HG03558 (cell line): ENCODE data around the gene PKLR.
"Not testable (repeated sequence)": the region's sequence is repeated elsewhere in the genome, so short reads cannot be mapped to it uniquely, and the experiment has no call there.

Source experiments
- ATAC-seq: cut with Tn5 transposase; IDR thresholded peaks from one replicate; pipeline ENCODE4 v1.9.1; 2021; ENCODE audit warnings: moderate number of reproducible peaks; ENCODE audit not compliant: unreplicated experiment; ENCODE audit errors: extremely low read depth

PKLR gene

DNA sequence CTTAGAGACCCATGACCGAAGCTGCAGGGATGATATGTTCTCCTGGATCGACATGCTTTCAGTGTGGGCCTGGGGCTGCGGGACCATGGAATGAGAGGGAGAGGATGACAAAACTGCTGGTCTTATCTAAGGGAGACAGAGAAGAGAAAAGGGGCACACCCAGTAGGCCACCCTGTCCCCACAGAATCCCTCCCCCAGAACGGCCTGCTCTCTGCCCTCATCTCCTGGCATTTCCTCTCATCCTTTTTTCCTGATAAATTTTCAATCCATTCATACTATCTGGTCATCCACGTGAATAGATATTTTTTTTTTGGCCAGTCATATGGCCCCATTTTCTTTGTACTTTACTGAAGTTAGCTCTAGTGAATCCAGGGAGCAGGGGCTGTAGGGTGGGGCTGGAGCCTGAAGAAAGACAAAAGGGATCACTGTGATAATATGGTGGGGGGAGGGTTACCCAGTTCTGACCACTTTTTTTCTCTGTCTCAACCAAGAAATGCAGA, at the start of gene PKLR:
Gene PKLR, minus strand, starts transcription at position 97 of the 500 bp plus-strand sequence. Its CDS starts 43 bp downstream, at position 54.
- no peak for ATAC-seq

DNA sequence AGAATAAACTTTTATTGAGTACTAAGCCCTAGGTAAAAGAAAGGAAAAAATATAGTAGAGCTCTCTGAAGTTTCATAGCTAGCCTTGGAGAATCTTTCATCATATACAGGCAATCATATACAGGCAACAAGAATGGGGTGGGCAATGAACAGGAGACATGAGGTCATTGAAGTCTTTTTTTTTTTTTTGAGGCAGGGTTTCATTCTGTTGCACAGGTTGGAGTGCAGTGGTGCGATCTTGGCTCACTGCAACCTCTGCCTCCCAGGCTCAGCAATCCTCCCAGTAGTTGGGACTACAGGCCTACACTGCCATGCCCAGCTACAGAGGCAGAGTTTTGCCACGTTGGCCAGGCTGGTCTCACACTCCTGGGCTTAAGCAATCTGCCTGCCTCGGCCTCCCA, 41.6 kb upstream of the PKLR start:
- no peak for ATAC-seq

DNA sequence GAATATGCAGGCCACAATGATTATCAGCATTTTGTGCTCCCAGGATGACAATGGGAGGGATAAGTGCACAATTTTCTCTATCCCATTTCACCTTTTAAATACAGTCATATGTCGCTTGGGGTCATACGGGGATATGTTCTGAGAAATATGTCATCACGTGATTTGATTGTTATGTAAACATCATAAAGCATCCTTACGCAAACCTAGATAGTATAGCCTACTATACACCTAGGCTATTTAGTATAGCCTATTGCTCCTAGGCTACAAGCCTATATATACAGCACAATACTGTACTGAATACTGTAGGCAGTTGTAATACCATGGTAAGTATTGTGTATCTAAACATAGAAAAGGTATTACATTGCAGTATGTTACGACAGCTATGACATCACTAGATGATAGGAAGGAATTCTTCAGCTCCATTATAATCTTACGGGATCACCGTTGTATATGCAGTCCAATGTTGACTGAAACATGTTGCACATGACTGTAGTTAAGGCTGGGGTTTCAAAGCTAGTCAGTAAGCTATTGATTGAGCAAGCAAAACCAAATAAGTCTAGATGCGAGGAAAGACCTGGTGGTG, 38.4 kb upstream of the PKLR start:
- ATAC-seq, result no peak

DNA sequence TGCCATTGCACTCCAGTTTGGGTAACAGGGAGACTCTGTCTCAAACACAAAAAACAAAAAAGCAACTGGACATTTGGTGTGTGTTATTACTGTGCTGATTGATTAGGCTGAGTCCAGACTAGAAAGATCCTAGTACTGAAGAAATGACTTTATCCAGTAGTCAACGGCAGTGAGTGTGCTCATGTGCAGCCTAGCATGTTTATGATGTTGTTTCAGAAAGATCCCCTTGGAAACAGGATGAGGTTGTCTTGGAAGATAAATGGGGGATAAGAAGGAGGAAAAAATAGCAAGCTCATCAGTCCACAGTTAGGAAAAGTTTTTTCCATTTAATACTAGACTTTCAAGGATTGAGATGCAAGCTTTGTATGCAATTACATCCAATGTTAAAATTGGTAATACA, 33.7 kb upstream of the PKLR start:
- ATAC-seq, result no peak

DNA sequence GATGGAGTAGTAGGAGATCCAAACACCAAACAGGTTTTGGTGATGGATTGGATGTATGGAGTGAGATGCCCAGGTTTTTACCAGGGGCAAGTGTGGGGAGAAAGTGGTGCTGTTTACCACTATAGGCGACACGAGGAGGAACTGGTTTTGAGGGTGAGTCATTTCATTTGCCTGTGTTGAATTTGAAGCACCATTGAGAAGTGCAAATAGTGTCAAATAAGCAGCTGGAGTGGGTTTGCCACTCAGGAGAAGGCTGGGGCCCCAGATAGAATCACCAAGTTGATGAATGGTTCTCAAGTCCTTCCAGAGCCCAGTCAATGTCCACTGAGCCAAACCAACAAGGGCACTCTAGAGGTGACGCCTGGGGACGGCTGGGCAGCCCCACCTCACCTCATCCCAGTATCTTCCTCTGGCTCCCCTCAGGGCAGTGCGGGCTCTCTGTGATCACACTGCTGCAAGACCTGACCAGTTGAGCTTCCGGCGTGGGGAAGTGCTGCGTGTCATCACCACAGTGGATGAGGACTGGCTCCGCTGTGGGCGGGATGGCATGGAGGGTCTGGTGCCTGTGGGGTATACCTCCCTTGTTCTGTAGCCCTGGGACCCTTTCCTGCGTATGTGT, 28.9 kb upstream of the PKLR start:
- ATAC-seq, result no peak

DNA sequence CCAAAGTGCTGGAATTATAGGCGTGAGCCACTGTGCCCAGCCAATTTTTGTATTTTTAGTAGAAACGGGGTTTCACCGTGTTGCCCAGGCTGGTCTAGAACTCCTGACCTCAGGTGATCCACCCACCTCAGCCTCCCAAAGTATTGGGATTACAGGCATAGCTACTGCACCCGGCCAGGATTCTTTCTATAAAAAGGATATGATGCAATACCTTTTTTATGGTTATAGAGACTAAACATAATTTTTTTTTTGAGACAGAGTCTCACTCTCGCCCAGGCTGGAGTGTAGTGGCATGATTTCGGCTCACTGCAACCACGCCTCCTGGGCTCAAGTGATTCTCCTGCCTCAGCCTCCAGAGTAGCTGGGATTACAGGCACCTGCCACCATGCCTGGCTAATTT, 27.6 kb upstream of the PKLR start:
- ATAC-seq, result not testable (repeated sequence)

GRCh38 chr1:155327981-155328380, 26.7 kb upstream of the PKLR start:
- no peak for ATAC-seq

DNA sequence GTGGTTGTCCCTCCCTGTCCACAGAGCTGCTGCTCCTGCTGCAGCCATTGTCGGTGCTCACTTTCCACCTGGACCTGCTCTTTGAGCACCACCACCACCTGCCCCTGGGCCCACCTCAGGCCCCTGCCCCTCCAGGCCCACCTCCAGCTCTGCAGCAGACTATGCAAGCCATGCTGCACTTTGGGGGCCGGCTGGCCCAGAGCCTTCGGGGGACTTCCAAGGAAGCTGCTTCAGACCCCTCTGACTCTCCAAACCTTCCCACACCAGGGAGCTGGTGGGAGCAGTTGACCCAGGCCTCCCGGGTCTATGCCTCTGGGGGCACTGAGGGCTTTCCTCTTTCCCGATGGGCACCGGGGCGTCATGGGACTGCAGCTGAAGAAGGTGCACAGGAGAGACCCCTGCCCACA, 25.4 kb upstream of the PKLR start:
- ATAC-seq, result no peak

DNA sequence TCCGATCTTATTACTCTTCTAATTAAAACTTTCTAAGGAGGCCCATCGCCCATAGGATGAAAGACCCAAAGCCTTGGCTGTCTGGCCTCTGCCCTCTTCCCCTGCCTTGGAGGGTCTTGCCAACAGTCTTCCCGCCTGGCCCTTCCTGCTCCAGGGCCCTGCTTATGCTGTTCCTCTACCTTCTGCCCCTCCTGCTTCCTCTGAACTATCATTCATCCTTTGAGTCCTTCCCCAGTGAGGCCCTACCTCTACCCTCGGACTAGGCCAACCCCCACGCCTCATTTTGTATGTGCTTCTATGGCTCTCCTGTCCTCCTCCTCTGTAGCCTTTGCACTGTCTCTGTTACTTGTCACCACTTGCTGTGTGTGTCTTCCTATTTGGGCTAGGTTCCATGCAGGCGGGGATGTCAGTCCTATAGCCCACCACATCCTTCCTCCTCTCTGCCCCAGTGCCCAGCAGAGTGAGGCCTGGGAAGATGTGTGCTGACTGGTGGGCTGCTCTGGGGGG, 24.8 kb upstream of the PKLR start:
- ATAC-seq, result no peak

GRCh38 chr1:155325603-155325893, 24.3 kb upstream of the PKLR start:
- no peak for ATAC-seq

DNA sequence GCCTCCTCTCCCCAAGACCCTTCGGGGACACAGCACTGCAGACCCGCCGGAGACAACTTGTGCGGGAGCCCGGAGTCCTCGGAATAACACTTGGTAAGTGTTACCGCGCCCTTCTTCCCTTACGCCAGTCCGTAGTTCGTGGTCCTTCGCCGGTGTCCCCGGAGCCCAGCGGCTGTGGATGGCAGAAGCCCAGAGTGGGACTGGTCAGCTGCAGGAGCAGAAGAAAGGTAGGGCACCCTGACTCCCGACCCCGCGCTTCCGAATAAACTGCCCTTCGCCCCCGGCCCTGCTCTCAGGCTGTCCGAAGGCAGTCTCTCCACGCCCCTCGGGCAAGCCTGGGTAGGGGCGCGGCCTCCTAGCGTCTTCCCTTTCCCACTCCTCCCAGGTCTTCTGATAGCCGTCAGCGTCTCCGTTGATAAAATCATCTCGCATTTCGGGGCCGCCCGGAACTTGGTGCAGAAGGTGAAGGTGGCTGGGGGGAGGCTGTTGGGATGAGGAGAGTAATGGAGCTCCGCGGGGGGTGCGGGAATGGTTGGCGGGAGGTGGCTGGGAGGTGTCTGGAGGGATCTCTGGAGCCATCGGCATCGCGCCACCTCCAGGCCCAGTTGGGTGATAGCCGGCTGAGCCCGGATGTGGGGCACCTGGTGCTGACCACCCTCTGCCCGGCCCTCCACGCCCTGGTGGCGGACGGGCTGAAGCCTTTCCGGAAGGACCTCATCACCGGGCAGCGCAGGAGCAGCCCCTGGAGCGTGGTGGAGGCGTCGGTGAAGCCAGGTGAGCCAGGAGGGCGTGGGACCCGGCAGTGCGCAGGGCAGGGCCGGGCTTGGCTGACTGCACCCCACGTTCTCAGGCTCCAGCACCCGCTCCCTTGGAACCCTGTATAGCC, 23.7 kb upstream of the PKLR start:
- ATAC-seq, result no peak

DNA sequence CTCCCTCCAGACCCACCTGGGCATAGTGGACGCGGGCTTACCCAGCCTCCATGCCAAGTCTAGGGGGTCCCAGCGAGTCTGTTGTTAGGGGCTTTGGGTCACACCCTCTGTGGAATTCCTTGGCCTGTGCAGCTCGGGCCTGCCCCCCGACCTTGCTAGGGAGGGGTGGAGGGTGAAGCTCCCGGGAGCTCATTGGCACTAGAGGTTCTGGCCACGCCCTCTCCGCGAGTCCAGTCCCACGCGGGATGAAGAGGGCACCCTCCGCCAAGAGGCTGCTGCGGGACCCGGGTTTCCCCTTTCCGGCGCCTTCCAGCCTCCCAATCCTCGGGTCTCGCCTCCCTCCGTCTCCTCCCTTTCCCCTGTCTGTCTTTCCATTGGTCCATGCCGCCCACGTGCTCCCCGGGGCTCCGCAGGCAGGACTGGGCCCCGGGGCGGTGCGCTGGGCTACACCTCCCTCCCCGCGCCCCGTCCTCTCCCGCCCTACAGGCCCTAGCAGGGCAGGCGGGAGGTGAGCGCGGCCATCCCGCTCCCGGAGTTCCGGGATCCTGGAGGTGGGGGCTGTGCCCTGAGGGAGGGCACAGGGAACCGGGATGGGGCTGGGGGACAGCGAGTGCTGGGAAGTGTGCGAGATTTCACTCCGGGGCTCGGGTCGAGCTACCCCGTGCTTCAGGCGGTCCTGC, 22.9 kb upstream of the PKLR start:
- ATAC-seq, result peak; percentile 39

GRCh38 chr1:155323729-155324036, 22.4 kb upstream of the PKLR start:
- ATAC-seq, result peak; percentile 23

DNA sequence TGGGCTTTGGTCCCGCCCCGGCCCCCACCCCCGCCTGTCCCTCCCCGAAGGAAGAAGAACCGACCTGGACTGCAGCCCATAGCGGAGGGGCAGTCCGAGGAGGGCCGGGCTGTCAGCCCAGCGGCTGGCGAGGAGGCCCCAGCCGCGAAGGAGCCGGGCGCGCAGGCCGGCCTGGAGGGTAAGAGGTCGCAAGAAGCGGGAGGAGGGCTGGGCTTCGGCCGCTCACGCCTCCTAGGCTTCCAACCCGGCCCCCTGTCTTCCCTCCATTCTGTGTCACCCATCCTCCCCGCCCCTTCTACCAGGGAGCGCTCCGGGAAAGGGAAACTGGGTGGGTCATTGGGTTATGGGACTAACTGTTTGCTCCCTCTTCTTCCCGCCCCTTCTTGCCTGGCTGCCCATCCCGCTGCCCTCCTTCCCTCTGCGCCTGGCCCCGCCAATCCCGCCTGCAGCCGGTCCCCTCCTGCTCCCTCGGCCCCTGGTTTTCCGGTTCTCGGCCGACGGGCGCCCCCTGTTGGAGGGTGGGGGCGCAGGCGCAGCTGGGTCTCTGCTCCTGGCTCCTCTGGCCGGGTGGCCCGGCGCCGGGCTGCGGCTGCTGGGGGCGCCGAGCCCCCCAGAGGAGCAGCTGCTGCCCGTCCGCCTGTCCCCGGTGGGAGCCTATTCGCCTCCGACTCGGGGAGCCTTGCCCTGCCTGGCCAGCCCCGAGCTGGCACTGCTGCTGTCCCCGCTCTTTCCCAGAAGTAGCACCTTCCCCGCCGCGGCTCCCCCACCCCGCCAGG, 21.9 kb upstream of the PKLR start:
- peak; percentile 36 for ATAC-seq

DNA sequence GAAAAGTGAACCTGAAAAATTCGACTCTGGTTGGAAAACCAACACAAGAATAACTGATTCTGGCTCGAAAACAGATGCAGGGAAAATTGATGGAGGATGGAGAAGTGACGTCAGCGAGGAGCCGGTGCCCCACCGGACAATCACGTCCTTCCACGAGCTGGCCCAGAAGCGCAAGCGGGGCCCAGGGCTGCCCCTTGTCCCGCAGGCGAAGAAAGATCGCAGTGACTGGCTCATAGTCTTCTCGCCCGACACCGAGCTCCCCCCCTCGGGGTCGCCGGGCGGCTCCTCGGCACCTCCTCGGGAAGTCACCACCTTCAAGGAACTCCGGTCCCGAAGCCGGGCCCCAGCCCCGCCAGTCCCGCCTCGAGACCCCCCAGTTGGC, 21.3 kb upstream of the PKLR start:
- ATAC-seq, result no peak

GRCh38 chr1:155321639-155322503, 20.6 kb upstream of the PKLR start:
- no peak for ATAC-seq

GRCh38 chr1:155320661-155321617, 19.7 kb upstream of the PKLR start, which contains the start of gene RUSC1:
Gene RUSC1 (plus strand): TSS chr1:155320894. CDS start chr1:155321774, 880 bp downstream.
- no peak for ATAC-seq

DNA sequence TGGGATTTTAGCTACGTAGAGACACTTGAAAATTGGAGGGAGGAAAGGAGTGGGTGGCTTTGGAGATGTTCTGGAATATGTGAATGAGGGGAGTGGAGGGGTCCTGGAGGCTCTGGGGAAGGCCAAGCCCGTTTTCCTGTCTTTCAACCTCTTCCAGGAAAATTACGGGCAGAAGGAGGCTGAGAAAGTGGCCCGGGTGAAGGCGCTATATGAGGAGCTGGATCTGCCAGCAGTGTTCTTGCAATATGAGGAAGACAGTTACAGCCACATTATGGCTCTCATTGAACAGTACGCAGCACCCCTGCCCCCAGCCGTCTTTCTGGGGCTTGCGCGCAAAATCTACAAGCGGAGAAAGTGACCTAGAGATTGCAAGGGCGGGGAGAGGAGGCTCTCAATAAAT, 19.0 kb upstream of the PKLR start:
- no peak for ATAC-seq
